ENCODE results near the gene PSORS1C2.

- TF ChIP-seq CEBPB (IDR thresholded peaks at IDR 0.05) (no peak), RAD21 (IDR thresholded peaks at IDR 0.05; ENCODE audit: low read depth) (no peak), EGR1 (IDR thresholded peaks at IDR 0.05) (no peak), NFIC (IDR thresholded peaks at IDR 0.05) (no peak), REST (IDR thresholded peaks at IDR 0.05; ENCODE audit: low read depth) (no peak), TEAD4 (IDR thresholded peaks at IDR 0.05) (no peak)
These were observed 6.1 kb downstream of the PSORS1C2 start for GRCh38 chr6:31132806-31133205.

Measured in Ishikawa (cell line).